HTR-8/SVneo (cell line): ENCODE data around the gene TLN1.

Source experiments
- DNase-seq: peaks from one replicate; pipeline ENCODE4 v3.0.0; 2011; ENCODE audit warnings: low spot score, mixed read lengths; ENCODE audit not compliant: insufficient read length
- FAIRE-seq: peaks from 2 replicates; lab custom pipeline; 2011; peaks lifted over from hg19 to GRCh38; lab: Jason Lieb, UNC

Gene TLN1

GRCh38 chr9:35754264-35754663 is 22.3 kb upstream of the TLN1 start, which contains the start of gene MSMP:
Gene MSMP (minus strand): TSS chr9:35754276. CDS start chr9:35754129, 147 bp downstream.
- DNase-seq (no peak), FAIRE-seq (no peak)

- FAIRE-seq (no peak), DNase-seq (no peak)
These were observed 21.5 kb upstream of the TLN1 start for GRCh38 chr9:35753466-35753865.

GRCh38 chr9:35750256-35750531 is 18.2 kb upstream of the TLN1 start:
- FAIRE-seq (no peak), DNase-seq (no peak)

GRCh38 chr9:35749515-35750255 is 17.7 kb upstream of the TLN1 start:
- FAIRE-seq (no peak), DNase-seq (no peak)

GRCh38 chr9:35748858-35749514 is 17.0 kb upstream of the TLN1 start, which contains the start of the genes GBA2 and RGP1:
Gene GBA2 (minus strand): TSS chr9:35749228. CDS start chr9:35748704, 524 bp downstream.
Gene RGP1 (plus strand): TSS chr9:35749287. CDS start chr9:35749756, 469 bp downstream.
- no peak for FAIRE-seq
- DNase-seq, result peak; percentile 55

- DNase-seq, result no peak
- FAIRE-seq, result no peak
These were observed 16.4 kb upstream of the TLN1 start for GRCh38 chr9:35748242-35748857.

GRCh38 chr9:35746583-35746982 is 14.6 kb upstream of the TLN1 start:
- DNase-seq, result no peak
- FAIRE-seq, result no peak

GRCh38 chr9:35745569-35745968 is 13.6 kb upstream of the TLN1 start:
- FAIRE-seq, result no peak

GRCh38 chr9:35743880-35744518 is 12.0 kb upstream of the TLN1 start:
- FAIRE-seq, result no peak
- no peak for DNase-seq

More at GRCh38 chr9:35745569-35745968, 13.6 kb upstream of the TLN1 start:
- DNase-seq, result no peak

- no peak for FAIRE-seq
These were observed 11.5 kb upstream of the TLN1 start for GRCh38 chr9:35743452-35743851.

GRCh38 chr9:35741740-35742139 is 9.7 kb upstream of the TLN1 start:
- no peak for DNase-seq
- FAIRE-seq, result no peak

More at GRCh38 chr9:35743452-35743851, 11.5 kb upstream of the TLN1 start:
- DNase-seq, result no peak

- FAIRE-seq (no peak), DNase-seq (no peak)
These were observed 8.2 kb upstream of the TLN1 start for GRCh38 chr9:35740243-35740642.

GRCh38 chr9:35738924-35739323 is 6.9 kb upstream of the TLN1 start:
- DNase-seq, result no peak
- FAIRE-seq, result no peak

GRCh38 chr9:35738186-35738585 is 6.2 kb upstream of the TLN1 start:
- no peak for FAIRE-seq

GRCh38 chr9:35737143-35737542 is 5.1 kb upstream of the TLN1 start:
- DNase-seq, result no peak
- no peak for FAIRE-seq

More at GRCh38 chr9:35738186-35738585, 6.2 kb upstream of the TLN1 start:
- no peak for DNase-seq

GRCh38 chr9:35736201-35736633 is 4.2 kb upstream of the TLN1 start:
- peak; percentile 42 for DNase-seq
- no peak for FAIRE-seq

- DNase-seq, result no peak
- no peak for FAIRE-seq
These were observed 2.1 kb upstream of the TLN1 start for GRCh38 chr9:35734096-35734495.

GRCh38 chr9:35732800-35733541 is 976 bp upstream of the TLN1 start:
- FAIRE-seq (no peak), DNase-seq (peak; percentile 35)

GRCh38 chr9:35731415-35732184 is 395 bp downstream of the TLN1 start:
- FAIRE-seq, result no peak

More at GRCh38 chr9:35731415-35732184, 395 bp downstream of the TLN1 start:
- DNase-seq, result no peak
